NCI-H524 (cell line): ENCODE data around the gene NEMP2.
"Not testable (repeated sequence)": the region's sequence is repeated elsewhere in the genome, so short reads cannot be mapped to it uniquely, and the experiment has no call there.

ENCODE experiments used
- DNase-seq, 2 experiments: peaks; one replicate each; lab custom pipeline; 2025; lab: John Stamatoyannopoulos, UW

NEMP2 gene

GRCh38 chr2:190490502-190490901 is 44.0 kb downstream of the NEMP2 start:
- no peak for DNase-seq

GRCh38 chr2:190489475-190489874 is 45.0 kb downstream of the NEMP2 start:
- no peak for DNase-seq

DNA sequence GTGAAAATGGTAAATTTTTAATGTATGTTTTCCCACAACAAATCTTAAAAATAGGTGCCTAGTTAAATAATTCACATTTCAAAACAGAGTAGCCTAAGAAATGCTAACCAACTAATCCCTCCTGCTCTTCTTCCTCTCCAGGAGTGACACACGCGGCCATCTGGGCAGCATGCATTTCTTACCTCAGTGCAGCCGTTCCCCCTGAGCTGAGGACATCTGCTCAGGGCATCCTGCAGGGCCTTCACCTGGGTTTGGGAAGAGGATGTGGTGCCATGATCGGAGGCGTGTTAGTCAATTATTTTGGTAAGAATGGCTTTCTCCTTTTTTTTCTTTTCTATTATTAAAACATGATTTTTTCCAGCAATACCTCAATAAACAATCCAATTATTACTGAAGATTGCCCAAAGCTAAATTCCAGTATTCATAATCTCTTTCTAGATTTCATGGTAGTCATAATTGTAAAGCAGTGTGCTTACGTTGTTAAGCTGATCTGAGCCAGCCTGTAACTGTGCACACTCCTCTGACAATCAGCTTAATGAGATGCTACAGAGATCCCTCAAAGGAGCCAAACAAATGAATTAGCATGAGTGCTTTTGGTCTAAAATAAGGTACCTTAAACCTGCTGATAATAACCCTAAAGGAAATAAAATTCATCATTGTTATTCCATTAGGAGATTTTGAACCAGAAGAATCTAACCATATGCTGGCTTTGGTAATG is 45.8 kb downstream of the NEMP2 start:
- peak; percentile 74 to 89 for DNase-seq

DNA sequence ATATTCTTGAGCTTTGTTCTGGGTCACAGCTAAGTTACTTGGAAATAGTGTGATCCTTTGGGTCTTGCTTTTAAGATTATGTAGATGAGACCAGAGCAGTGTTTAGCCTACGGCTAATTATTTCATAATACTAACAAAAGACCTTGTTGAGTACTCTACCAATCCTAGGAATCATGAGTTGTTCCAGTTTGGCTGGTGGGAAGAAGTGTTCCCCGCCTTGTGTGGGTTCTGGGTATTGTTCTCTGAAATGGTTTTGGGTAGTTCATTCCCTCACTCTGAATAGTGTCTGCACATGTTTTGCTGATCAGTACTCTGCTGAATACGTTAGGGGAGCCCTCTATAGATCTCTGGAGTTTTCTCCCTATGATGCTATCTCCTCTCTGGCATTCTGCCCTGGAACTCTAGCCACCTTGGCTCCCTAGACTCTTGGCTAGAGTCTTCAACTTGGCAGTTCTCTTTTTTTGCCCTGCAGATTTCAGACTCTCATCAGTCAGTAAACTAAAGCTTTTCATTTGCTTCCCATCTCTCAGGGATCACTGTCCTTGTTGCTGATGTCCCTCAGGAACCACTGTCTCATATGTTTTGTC is 48.4 kb downstream of the NEMP2 start:
- no peak for DNase-seq

- no peak for DNase-seq
These were observed 52.1 kb downstream of the NEMP2 start for GRCh38 chr2:190482451-190482850.

- peak in 1 of 2 experiments; percentile 28 for DNase-seq
These were observed 53.2 kb downstream of the NEMP2 start for GRCh38 chr2:190481339-190481738.

DNA sequence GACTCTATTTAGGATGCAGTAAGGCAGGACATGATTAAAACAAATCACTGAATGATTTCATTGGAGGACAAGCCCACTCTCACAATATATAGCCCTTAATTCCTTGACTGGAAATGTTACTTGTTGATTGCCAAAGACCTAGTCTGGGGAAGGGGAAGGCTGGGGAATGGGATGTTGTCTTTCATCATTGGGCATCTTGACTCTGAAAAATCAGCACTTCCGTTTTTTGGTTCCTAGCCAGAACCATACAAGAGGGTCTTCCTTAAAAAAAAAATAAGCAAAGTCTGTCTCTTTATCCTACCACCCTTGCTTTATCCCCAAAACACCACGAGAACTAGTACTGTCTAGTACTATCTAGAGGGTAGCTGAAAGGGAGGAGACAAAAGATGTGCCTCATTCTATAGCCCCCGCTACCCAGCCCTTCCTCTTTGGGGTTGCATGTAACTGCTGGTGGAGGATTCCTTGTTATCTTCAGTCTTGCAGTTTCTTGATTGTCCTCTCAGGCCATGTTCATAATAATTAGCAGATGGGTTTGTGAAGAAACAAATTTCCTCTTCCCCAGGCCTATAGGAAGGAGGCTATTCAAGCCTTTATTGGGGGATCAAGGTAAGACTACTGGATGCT is 55.8 kb downstream of the NEMP2 start:
- DNase-seq: no peak

DNA sequence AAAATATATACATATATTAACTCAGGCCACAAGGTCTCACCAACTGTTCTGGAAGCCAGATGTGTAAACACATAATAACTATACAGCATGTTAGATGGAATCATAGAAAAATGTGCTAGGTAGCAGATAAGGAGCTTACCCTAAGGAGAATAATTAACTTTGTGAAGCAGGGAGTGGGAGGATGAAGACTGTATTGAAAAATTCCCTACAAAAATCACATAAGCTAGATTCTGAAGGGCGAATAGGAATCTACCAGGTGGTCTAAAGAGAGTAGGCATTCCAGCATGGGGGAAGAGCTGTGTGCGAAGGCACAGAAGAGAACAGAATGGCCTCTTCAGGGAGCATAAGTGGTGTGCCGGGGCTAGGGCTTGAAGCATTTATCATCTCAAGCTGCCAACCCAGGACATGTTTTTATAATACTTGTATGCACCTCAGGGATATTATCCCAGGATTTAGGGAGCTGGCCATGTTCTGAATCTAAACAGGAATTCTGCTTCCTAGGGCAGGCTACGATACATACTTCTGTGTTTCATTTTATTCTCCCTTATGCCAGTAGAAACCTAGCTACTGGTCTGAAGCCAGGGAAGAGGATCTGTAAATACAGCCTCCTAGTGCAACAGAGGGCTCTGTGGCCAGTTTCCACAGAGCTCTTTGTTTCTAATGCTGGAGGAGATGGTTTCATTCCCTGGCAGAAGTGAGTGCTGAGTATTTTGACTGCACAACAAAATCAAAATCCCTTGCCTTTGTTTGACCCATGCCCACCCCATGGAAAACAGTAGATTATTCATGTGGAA is 56.7 kb downstream of the NEMP2 start:
- peak; percentile 56 to 74 for DNase-seq

- no peak for DNase-seq
These were observed 64.2 kb downstream of the NEMP2 start for GRCh38 chr2:190470256-190470826.

GRCh38 chr2:190469771-190470170 is 64.8 kb downstream of the NEMP2 start:
- peak; percentile 68 to 87 for DNase-seq

GRCh38 chr2:190468814-190469569 is 65.5 kb downstream of the NEMP2 start:
- peak; percentile 88 to 90 for DNase-seq

- not testable (repeated sequence) for DNase-seq
These were observed 66.2 kb downstream of the NEMP2 start for GRCh38 chr2:190468354-190468753.

DNA sequence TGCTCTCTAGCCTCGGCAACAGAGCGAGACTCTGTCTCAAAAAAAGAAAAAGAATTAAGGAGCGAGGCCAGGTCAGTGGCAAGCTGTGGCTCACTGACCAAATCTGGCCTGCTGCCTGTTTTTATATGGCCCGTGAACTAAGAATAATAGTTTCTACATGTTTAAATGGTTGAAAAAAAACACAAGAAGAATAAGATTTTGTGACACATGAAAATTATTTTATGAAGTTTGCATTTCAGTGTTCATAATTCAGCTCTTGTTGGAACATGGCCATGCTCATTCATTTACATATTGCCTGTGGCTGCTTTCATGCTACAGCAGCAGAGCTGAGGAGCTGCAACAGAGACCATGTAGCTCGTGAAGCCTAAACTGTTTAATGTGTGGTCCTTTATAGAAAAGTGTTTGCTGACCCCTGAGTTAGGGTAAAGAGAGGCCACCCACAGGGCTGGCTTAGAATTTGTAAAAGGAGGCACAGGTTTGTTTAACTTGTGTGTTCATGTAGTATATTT is 66.9 kb downstream of the NEMP2 start:
- DNase-seq: no peak

DNA sequence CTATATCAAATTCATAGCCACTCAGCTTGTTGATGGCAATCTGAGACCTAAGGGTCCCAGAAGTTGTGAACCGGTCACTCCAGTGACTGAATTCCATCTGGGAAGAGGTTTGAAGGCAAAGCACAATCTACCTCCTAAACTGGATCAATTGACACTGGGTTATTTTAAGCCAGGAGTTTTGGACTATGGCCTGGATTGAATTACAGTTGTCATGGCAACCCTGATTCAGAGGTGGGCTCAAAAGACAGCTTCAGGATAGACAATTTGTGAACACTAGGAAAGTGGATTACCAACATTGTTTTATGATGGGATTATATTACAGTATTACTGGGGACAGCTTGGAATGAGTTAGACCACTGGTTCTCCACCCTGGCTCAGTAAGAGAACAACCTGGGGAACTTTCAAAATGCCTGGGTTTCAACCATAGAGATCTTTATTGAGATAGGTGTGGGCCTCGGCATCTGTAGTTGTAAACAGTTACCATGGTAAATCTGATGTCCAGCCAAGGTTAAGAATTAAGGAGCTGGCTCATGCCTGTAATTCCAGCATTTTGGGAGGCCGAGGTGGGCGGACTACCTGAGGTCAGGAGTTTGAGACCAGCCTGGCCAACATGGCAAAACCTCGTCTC is 67.6 kb downstream of the NEMP2 start:
- DNase-seq: peak; percentile 88 to 94

- DNase-seq: no peak
These were observed 69.5 kb downstream of the NEMP2 start for GRCh38 chr2:190465060-190465459.

- no peak for DNase-seq
These were observed 71.9 kb downstream of the NEMP2 start for GRCh38 chr2:190462611-190463010.

DNA sequence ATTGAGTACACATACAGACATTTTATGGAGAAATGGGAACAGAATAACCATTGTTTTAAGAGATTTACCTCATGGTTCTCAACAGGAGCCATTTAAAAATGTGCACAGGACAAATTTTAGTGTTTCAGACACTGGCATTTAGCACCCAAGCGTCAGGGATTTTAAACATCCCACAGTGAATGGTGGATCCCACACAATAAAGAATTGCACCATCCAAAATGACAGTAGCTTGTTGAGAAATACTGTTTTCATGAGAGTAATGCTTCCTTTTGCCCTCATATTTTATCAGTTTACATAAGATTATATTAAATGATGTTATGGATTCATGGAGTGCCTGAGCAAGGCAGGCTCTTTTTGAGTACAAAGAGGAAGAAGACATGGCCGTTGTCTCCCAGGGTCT is 72.3 kb downstream of the NEMP2 start:
- DNase-seq: no peak

DNA sequence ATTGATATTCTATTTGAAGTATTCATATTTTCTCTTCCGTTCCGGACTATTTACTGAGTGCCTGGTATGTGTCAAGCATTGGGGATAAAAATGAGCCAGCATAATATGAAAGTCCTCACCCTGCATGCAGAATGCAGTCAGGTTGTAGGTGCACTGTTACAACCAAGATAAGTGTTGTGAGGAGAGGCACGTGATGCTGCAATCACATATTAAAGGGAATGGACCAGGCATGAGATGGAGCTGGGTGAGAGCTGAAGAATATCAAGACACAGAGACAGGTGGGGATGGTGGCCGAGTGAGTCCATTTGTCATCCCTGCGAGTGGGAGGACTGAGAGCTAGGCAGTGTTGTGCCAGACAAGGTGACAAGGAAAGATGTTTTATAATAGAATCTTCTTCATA is 74.0 kb downstream of the NEMP2 start:
- DNase-seq: no peak

GRCh38 chr2:190459881-190460280 is 74.6 kb downstream of the NEMP2 start:
- no peak for DNase-seq

DNA sequence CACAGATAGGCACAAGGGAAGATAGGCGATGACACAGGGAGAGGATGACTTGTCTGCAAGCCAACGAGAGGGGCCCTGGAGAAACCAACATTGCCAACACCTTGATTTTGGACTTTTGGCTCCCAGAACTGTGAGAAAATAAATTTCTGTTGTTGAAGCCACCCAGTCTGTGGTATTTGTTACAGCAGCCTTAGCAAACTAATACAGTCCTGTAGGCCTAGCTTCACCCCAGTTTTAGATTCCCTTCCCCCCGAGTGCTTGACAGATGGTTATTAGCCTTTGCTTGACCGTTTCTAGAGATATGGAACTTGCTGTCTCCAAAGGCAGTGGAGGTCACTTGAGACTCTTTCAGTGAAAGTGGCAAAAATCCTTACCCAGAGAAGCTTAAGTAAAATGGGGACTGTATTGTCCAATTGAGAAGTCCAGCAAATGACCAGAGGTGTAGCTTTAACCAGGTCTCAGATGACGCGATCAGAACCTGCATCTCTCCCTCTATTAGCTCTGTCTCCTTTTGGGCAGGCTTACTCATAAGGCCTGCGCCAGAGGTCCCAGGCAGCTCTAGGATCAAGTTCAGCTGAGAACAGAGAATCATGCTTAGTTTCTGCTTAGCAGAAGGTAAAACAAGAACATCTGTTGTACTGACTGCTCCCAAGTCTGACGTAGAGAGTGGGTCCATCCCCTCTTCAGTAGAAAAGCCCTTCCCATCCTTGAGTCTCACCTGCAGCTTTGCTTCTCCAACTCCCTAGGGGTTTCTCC is 76.0 kb downstream of the NEMP2 start:
- DNase-seq: peak; percentile 9 to 57
